ENCODE measurements around the gene GPER1. TPM values are rescaled to one million over a fixed set of nuclear protein-coding genes. Genes with fewer than 3 reads are reported as not detected.

The GPER1 gene
- total and polyA plus RNA-seq, 2 experiments from 2014 or later, result 0.89 TPM; not detected in 1

DNA sequence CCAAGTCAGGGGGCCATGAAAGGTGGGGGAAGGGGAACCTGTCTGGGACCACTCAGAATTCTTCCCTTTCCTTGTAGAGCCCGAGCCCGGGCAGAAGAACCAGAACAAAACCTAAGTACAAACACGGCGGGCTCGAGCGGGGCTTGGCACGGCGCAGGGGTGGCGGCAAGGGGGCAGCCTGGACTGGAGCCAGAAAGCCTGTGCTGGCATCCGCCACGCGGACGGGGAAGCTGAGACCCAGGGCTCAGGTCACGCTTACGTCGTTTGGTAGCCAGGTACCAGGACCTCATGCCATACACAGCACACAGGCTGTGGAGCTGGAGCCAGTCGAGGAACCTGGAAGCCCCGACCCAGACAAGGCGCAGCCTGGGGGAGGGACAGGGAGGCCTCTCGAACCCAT lies 6.6 kb upstream of the GPER1 start:
- Histone ChIP-seq H3K79me2 (replicated peaks; ENCODE audit: insufficient read depth) (peaks cover 12% of the 10 kb centered on the region), H3K9me2 (ENCODE audit: insufficient read depth) (no peaks in the 10 kb centered on the region), H3K4me3 (no peak overlapping the region), H3K27ac (ENCODE audit: low read depth) (no peak overlapping the region), H3F3A (replicated peaks; ENCODE audit: low read depth) (no peaks in the 10 kb centered on the region), H4K20me1 (replicated peaks; ENCODE audit: insufficient read depth) (peaks cover 5% of the 10 kb centered on the region; the same call in 1 of the 2 replicates), H3K36me3 (ENCODE audit: insufficient read depth) (no peaks in the 10 kb centered on the region), H3K4me1 (ENCODE audit: insufficient read depth) (no peaks in the 10 kb centered on the region), H3K27me3 (ENCODE audit: insufficient read depth) (no peaks in the 10 kb centered on the region), H3K4me2 (no peak overlapping the region), H2AFZ (no peak overlapping the region)
- peaks cover 13% of the 10 kb centered on the region for H3K27me3 Mint-ChIP-seq (ENCODE audit: insufficient read depth, low read depth, poor library complexity)
- TF ChIP-seq, protein P1, sequence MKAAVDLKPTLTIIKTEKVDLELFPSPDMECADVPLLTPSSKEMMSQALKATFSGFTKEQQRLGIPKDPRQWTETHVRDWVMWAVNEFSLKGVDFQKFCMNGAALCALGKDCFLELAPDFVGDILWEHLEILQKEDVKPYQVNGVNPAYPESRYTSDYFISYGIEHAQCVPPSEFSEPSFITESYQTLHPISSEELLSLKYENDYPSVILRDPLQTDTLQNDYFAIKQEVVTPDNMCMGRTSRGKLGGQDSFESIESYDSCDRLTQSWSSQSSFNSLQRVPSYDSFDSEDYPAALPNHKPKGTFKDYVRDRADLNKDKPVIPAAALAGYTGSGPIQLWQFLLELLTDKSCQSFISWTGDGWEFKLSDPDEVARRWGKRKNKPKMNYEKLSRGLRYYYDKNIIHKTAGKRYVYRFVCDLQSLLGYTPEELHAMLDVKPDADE (IDR thresholded peaks at IDR 0.05), result no peak
- TF ChIP-seq, protein P2, sequence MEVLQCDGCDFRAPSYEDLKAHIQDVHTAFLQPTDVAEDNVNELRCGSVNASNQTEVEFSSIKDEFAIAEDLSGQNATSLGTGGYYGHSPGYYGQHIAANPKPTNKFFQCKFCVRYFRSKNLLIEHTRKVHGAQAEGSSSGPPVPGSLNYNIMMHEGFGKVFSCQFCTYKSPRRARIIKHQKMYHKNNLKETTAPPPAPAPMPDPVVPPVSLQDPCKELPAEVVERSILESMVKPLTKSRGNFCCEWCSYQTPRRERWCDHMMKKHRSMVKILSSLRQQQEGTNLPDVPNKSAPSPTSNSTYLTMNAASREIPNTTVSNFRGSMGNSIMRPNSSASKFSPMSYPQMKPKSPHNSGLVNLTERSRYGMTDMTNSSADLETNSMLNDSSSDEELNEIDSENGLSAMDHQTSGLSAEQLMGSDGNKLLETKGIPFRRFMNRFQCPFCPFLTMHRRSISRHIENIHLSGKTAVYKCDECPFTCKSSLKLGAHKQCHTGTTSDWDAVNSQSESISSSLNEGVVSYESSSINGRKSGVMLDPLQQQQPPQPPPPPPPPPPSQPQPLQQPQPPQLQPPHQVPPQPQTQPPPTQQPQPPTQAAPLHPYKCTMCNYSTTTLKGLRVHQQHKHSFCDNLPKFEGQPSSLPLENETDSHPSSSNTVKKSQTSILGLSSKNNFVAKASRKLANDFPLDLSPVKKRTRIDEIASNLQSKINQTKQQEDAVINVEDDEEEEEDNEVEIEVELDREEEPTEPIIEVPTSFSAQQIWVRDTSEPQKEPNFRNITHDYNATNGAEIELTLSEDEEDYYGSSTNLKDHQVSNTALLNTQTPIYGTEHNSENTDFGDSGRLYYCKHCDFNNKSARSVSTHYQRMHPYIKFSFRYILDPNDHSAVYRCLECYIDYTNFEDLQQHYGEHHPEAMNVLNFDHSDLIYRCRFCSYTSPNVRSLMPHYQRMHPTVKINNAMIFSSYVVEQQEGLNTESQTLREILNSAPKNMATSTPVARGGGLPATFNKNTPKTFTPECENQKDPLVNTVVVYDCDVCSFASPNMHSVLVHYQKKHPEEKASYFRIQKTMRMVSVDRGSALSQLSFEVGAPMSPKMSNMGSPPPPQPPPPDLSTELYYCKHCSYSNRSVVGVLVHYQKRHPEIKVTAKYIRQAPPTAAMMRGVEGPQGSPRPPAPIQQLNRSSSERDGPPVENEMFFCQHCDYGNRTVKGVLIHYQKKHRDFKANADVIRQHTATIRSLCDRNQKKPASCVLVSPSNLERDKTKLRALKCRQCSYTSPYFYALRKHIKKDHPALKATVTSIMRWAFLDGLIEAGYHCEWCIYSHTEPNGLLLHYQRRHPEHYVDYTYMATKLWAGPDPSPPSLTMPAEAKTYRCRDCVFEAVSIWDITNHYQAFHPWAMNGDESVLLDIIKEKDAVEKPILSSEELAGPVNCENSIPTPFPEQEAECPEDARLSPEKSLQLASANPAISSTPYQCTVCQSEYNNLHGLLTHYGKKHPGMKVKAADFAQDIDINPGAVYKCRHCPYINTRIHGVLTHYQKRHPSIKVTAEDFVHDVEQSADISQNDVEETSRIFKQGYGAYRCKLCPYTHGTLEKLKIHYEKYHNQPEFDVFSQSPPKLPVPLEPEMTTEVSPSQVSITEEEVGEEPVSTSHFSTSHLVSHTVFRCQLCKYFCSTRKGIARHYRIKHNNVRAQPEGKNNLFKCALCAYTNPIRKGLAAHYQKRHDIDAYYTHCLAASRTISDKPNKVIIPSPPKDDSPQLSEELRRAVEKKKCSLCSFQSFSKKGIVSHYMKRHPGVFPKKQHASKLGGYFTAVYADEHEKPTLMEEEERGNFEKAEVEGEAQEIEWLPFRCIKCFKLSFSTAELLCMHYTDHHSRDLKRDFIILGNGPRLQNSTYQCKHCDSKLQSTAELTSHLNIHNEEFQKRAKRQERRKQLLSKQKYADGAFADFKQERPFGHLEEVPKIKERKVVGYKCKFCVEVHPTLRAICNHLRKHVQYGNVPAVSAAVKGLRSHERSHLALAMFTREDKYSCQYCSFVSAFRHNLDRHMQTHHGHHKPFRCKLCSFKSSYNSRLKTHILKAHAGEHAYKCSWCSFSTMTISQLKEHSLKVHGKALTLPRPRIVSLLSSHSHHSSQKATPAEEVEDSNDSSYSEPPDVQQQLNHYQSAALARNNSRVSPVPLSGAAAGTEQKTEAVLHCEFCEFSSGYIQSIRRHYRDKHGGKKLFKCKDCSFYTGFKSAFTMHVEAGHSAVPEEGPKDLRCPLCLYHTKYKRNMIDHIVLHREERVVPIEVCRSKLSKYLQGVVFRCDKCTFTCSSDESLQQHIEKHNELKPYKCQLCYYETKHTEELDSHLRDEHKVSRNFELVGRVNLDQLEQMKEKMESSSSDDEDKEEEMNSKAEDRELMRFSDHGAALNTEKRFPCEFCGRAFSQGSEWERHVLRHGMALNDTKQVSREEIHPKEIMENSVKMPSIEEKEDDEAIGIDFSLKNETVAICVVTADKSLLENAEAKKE (CRISPR knock-in tag; IDR thresholded peaks at IDR 0.05), result no peak
- TF ChIP-seq CREB1 (CRISPR knock-in tag; IDR thresholded peaks at IDR 0.05; ENCODE audit: low read depth) (no peak), STAT1 (IDR thresholded peaks at IDR 0.05; ENCODE audit: unreplicated experiment) (no peak), ZNF114 (CRISPR knock-in tag; IDR thresholded peaks at IDR 0.05) (no peak), ZNF331 (CRISPR knock-in tag; IDR thresholded peaks at IDR 0.05; ENCODE audit: low read depth) (no peak), POLR2AphosphoS5 (IDR thresholded peaks at IDR 0.05; ENCODE audit: low read depth) (no peak), EZH2phosphoT487 (IDR thresholded peaks at IDR 0.05; ENCODE audit: unreplicated experiment) (no peak), NANOG (IDR thresholded peaks at IDR 0.05; ENCODE audit: borderline replicate concordance) (no peak), EZH2 (IDR thresholded peaks at IDR 0.05; ENCODE audit: low read depth, unreplicated experiment) (no peak), JUNB (IDR thresholded peaks at IDR 0.05; ENCODE audit: unreplicated experiment) (no peak)
- TF ChIP-seq, protein P3, sequence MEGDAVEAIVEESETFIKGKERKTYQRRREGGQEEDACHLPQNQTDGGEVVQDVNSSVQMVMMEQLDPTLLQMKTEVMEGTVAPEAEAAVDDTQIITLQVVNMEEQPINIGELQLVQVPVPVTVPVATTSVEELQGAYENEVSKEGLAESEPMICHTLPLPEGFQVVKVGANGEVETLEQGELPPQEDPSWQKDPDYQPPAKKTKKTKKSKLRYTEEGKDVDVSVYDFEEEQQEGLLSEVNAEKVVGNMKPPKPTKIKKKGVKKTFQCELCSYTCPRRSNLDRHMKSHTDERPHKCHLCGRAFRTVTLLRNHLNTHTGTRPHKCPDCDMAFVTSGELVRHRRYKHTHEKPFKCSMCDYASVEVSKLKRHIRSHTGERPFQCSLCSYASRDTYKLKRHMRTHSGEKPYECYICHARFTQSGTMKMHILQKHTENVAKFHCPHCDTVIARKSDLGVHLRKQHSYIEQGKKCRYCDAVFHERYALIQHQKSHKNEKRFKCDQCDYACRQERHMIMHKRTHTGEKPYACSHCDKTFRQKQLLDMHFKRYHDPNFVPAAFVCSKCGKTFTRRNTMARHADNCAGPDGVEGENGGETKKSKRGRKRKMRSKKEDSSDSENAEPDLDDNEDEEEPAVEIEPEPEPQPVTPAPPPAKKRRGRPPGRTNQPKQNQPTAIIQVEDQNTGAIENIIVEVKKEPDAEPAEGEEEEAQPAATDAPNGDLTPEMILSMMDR (conservative IDR thresholded peaks at IDR 0.05; ENCODE audit: low read depth in 2 of 2), result no peak
- TF ChIP-seq, protein P4, sequence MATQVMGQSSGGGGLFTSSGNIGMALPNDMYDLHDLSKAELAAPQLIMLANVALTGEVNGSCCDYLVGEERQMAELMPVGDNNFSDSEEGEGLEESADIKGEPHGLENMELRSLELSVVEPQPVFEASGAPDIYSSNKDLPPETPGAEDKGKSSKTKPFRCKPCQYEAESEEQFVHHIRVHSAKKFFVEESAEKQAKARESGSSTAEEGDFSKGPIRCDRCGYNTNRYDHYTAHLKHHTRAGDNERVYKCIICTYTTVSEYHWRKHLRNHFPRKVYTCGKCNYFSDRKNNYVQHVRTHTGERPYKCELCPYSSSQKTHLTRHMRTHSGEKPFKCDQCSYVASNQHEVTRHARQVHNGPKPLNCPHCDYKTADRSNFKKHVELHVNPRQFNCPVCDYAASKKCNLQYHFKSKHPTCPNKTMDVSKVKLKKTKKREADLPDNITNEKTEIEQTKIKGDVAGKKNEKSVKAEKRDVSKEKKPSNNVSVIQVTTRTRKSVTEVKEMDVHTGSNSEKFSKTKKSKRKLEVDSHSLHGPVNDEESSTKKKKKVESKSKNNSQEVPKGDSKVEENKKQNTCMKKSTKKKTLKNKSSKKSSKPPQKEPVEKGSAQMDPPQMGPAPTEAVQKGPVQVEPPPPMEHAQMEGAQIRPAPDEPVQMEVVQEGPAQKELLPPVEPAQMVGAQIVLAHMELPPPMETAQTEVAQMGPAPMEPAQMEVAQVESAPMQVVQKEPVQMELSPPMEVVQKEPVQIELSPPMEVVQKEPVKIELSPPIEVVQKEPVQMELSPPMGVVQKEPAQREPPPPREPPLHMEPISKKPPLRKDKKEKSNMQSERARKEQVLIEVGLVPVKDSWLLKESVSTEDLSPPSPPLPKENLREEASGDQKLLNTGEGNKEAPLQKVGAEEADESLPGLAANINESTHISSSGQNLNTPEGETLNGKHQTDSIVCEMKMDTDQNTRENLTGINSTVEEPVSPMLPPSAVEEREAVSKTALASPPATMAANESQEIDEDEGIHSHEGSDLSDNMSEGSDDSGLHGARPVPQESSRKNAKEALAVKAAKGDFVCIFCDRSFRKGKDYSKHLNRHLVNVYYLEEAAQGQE (IDR thresholded peaks at IDR 0.05; ENCODE audit: unreplicated experiment), result no peak
- H3K36me3 Mint-ChIP-seq (ENCODE audit: low read depth), result no peaks in the 10 kb centered on the region; the same call in 2 of the 3 replicates
- H3K4me1 Mint-ChIP-seq, result peaks cover 3% of the 10 kb centered on the region
- ATAC-seq (no peak), DNase-seq (ENCODE audit: low spot score) (no peak)
- H3K4me3 Mint-ChIP-seq, result no peak overlapping the region
- no peaks in the 10 kb centered on the region for H3K9me3 Mint-ChIP-seq
- no peak overlapping the region for H3K27ac Mint-ChIP-seq
